ENCODE results near the gene MED4. TPM values are rescaled to one million over a fixed set of nuclear protein-coding genes. Genes with fewer than 3 reads are reported as not detected.

The MED4 gene
- polyA plus RNA-seq, 1 of the 3 experiments (the other 2 are of a cell fraction): 42.2 TPM

DNA sequence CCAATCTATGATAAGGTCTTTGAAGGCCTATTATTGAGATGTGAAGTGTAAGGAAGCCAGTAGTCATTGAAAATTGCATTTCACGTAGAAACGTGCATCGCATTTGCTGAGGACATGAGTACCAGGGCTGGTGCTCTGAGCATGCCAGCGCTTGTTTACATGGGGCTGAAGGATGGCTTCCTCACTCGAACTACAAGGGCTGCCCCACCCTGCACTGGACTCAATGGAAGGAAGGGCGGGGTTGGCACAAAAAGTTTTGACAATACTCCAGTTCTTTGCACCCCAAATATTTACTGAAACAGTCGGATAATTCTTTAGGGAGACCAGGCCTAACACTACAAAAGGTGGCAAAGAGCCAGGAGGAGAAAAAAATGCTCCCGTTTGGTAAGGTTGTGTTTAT is 28.9 kb upstream of the MED4 start:
- Histone ChIP-seq H3K27me3 (ENCODE audit: insufficient read depth) (no peaks in the 10 kb centered on the region), H3K4me3 (ENCODE audit: low read depth in 2 of 2, low read length in 1 of 2) (no peak overlapping the region), H3K79me2 (ENCODE audit: insufficient read depth) (no peaks in the 10 kb centered on the region), H3K36me3 (replicated peaks in 1 of 2; ENCODE audit: control insufficient read depth in 1 of 2, insufficient read depth in 2 of 2, low read length in 1 of 2) (no peaks in the 10 kb centered on the region), H3K9me3 (no peaks in the 10 kb centered on the region), H3K4me1 (ENCODE audit: control insufficient read depth in 1 of 2, insufficient read depth in 2 of 2, low read depth in 1 of 2, low read length in 1 of 2) (no peaks in the 10 kb centered on the region), H3F3A (replicated peaks; ENCODE audit: insufficient read depth) (no peaks in the 10 kb centered on the region), H2AFZ (ENCODE audit: low read depth) (no peak overlapping the region), H3K9ac (no peak overlapping the region), H3K4me2 (no peak overlapping the region), H3K27ac (ENCODE audit: low read depth in 2 of 2, low read length in 1 of 2) (no peak overlapping the region), H4K20me1 (ENCODE audit: insufficient read depth) (no peaks in the 10 kb centered on the region), H3K9me2 (no peaks in the 10 kb centered on the region)
- ChIA-PET CTCF (no interaction called here), POLR2A (no interaction called here)
- 76% methylated on average over 8 of the region's 8 CpGs for WGBS (ENCODE audit: low lambda C conversion rate)
- no peak for DNase-seq
- TF ChIP-seq SIN3A (IDR thresholded peaks at IDR 0.05; ENCODE audit: borderline replicate concordance, low read depth, low read length) (no peak), EZH2phosphoT487 (IDR thresholded peaks at IDR 0.05; ENCODE audit: borderline replicate concordance, low read depth) (no peak), FOXM1 (IDR thresholded peaks at IDR 0.05; ENCODE audit: low read depth) (no peak), CHD2 (IDR thresholded peaks at IDR 0.05; ENCODE audit: low read length, partially characterized antibody) (no peak), RFX5 (IDR thresholded peaks at IDR 0.05; ENCODE audit: low read length) (no peak), GABPA (IDR thresholded peaks at IDR 0.05; ENCODE audit: low read depth) (no peak), JUND (IDR thresholded peaks at IDR 0.05) (no peak), NFIC (IDR thresholded peaks at IDR 0.05; ENCODE audit: borderline replicate concordance) (no peak), RXRA (IDR thresholded peaks at IDR 0.05; ENCODE audit: borderline replicate concordance, low read depth) (no peak), YY1 (IDR thresholded peaks at IDR 0.05; ENCODE audit: low read depth) (no peak), ELF1 (IDR thresholded peaks at IDR 0.05) (no peak), RAD21 (IDR thresholded peaks at IDR 0.05; ENCODE audit: low read length) (no peak), EP300 (IDR thresholded peaks at IDR 0.05; ENCODE audit: borderline replicate concordance in 1 of 2, low read depth in 1 of 2, low read length in 1 of 2) (no peak)
- TF ChIP-seq, protein P1, sequence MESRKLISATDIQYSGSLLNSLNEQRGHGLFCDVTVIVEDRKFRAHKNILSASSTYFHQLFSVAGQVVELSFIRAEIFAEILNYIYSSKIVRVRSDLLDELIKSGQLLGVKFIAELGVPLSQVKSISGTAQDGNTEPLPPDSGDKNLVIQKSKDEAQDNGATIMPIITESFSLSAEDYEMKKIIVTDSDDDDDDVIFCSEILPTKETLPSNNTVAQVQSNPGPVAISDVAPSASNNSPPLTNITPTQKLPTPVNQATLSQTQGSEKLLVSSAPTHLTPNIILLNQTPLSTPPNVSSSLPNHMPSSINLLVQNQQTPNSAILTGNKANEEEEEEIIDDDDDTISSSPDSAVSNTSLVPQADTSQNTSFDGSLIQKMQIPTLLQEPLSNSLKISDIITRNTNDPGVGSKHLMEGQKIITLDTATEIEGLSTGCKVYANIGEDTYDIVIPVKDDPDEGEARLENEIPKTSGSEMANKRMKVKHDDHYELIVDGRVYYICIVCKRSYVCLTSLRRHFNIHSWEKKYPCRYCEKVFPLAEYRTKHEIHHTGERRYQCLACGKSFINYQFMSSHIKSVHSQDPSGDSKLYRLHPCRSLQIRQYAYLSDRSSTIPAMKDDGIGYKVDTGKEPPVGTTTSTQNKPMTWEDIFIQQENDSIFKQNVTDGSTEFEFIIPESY (IDR thresholded peaks at IDR 0.05; ENCODE audit: borderline replicate concordance, low read depth): no peak
- TF ChIP-seq, protein P2, sequence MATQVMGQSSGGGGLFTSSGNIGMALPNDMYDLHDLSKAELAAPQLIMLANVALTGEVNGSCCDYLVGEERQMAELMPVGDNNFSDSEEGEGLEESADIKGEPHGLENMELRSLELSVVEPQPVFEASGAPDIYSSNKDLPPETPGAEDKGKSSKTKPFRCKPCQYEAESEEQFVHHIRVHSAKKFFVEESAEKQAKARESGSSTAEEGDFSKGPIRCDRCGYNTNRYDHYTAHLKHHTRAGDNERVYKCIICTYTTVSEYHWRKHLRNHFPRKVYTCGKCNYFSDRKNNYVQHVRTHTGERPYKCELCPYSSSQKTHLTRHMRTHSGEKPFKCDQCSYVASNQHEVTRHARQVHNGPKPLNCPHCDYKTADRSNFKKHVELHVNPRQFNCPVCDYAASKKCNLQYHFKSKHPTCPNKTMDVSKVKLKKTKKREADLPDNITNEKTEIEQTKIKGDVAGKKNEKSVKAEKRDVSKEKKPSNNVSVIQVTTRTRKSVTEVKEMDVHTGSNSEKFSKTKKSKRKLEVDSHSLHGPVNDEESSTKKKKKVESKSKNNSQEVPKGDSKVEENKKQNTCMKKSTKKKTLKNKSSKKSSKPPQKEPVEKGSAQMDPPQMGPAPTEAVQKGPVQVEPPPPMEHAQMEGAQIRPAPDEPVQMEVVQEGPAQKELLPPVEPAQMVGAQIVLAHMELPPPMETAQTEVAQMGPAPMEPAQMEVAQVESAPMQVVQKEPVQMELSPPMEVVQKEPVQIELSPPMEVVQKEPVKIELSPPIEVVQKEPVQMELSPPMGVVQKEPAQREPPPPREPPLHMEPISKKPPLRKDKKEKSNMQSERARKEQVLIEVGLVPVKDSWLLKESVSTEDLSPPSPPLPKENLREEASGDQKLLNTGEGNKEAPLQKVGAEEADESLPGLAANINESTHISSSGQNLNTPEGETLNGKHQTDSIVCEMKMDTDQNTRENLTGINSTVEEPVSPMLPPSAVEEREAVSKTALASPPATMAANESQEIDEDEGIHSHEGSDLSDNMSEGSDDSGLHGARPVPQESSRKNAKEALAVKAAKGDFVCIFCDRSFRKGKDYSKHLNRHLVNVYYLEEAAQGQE (IDR thresholded peaks at IDR 0.05; ENCODE audit: low read depth, low read length): no peak
- TF ChIP-seq, protein P3, sequence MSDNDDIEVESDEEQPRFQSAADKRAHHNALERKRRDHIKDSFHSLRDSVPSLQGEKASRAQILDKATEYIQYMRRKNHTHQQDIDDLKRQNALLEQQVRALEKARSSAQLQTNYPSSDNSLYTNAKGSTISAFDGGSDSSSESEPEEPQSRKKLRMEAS (IDR thresholded peaks at IDR 0.05; ENCODE audit: low read depth): no peak
- TF ChIP-seq, protein P4, sequence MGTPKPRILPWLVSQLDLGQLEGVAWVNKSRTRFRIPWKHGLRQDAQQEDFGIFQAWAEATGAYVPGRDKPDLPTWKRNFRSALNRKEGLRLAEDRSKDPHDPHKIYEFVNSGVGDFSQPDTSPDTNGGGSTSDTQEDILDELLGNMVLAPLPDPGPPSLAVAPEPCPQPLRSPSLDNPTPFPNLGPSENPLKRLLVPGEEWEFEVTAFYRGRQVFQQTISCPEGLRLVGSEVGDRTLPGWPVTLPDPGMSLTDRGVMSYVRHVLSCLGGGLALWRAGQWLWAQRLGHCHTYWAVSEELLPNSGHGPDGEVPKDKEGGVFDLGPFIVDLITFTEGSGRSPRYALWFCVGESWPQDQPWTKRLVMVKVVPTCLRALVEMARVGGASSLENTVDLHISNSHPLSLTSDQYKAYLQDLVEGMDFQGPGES (IDR thresholded peaks at IDR 0.05; ENCODE audit: low read depth, low read length): no peak

All from SK-N-SH (cell line).